Hepatocyte (in vitro differentiated cells): ENCODE measurements around the gene THOP1.

Experiments used
- EZH2 ChIP-seq: fragments of 200-600 bp; sonication (generic); IDR thresholded peaks from 2 replicates; pipeline ENCODE4 v1.6.1; 2016; ENCODE audit warnings: antibody characterized with exemption, mild to moderate bottlenecking, borderline replicate concordance
- EZH2phosphoT487 ChIP-seq: fragments of 200-600 bp; sonication (generic); IDR thresholded peaks from one replicate; pipeline ENCODE4 v1.6.1; 2018; ENCODE audit warnings: antibody characterized with exemption, mild to moderate bottlenecking, low read depth, moderate library complexity; ENCODE audit not compliant: unreplicated experiment, severe bottlenecking
- TF ChIP-seq, protein P1 (sequence below): fragments of 200-600 bp; sonication (generic); IDR thresholded peaks from 2 replicates; pipeline ENCODE4 v1.5.1; 2016; ENCODE audit warnings: antibody characterized with exemption, mild to moderate bottlenecking; ENCODE audit not compliant: poor library complexity

DNA sequence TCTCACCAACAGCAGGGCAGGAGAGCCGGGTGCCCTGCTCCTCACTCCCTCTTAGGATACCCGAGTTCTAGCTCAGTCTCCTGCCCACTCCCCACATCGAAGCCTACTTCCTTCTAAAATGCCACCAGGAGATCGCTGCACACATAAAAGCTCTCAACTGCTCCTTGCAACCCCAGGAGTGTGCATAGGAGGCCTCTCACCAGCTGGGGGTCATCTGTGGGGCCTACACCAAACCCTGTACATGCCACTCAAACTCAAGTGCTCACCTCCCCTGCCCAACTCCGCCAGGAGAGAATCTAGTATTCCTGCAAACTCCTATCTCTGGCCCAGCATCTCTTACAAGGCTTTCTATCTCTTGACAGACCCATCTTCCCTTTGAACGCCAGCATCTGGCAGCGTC is 5.0 kb upstream of the THOP1 start:
- TF ChIP-seq, protein P1, sequence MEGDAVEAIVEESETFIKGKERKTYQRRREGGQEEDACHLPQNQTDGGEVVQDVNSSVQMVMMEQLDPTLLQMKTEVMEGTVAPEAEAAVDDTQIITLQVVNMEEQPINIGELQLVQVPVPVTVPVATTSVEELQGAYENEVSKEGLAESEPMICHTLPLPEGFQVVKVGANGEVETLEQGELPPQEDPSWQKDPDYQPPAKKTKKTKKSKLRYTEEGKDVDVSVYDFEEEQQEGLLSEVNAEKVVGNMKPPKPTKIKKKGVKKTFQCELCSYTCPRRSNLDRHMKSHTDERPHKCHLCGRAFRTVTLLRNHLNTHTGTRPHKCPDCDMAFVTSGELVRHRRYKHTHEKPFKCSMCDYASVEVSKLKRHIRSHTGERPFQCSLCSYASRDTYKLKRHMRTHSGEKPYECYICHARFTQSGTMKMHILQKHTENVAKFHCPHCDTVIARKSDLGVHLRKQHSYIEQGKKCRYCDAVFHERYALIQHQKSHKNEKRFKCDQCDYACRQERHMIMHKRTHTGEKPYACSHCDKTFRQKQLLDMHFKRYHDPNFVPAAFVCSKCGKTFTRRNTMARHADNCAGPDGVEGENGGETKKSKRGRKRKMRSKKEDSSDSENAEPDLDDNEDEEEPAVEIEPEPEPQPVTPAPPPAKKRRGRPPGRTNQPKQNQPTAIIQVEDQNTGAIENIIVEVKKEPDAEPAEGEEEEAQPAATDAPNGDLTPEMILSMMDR = no peak
- TF ChIP-seq EZH2 (no peak), EZH2phosphoT487 (no peak)
